Measurements from ENCODE around the gene GNG2. TPM values are rescaled to one million over a fixed set of nuclear protein-coding genes. Genes with fewer than 3 reads are reported as not detected.

GNG2 gene
- total RNA-seq, 1 donor from 2014 or later = 245 TPM

DNA sequence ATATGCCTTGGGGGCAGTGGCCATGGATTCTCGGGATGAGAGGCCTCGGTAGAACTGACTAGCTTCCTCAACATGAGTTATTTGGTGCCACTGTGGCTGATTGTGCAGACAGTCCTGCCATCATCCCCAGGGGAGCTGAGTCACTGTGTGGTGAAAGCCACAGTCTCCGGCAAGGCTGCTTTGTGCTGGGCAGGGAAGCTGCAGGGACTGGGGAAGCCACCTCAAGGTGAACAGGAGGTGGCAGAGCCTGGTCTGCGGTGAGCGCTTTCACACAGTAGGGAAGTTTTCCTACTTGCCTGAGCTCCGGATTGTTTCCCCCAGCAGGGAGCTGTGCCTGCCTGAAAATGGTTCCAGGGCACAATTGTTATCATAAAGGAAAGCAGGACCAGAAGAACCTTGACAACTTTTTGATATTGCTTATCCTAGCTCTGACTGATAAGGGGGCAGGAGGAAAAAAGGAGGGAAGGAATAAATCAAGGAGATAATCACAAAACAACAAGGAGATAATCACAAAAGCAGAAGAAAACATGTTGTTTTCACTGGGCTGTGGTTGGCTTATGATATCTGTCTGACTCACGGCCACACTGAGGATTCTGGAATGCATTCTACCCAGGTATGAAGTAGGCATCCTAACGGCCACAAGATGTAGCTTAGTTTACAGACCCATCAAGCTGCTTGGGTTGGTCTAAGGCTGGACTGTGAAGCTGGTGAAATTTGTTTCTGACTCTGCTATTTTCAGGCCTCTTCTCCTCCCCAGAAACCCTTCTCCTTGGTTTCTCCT, 32.2 kb upstream of the GNG2 start:
- TF ChIP-seq, protein P1, sequence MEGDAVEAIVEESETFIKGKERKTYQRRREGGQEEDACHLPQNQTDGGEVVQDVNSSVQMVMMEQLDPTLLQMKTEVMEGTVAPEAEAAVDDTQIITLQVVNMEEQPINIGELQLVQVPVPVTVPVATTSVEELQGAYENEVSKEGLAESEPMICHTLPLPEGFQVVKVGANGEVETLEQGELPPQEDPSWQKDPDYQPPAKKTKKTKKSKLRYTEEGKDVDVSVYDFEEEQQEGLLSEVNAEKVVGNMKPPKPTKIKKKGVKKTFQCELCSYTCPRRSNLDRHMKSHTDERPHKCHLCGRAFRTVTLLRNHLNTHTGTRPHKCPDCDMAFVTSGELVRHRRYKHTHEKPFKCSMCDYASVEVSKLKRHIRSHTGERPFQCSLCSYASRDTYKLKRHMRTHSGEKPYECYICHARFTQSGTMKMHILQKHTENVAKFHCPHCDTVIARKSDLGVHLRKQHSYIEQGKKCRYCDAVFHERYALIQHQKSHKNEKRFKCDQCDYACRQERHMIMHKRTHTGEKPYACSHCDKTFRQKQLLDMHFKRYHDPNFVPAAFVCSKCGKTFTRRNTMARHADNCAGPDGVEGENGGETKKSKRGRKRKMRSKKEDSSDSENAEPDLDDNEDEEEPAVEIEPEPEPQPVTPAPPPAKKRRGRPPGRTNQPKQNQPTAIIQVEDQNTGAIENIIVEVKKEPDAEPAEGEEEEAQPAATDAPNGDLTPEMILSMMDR (IDR thresholded peaks at IDR 0.05; ENCODE audit: partially characterized antibody, unreplicated experiment) = no peak
- Mint-ChIP-seq H3K4me1 (ENCODE audit: low read depth, unreplicated experiment) (no peaks in the 10 kb centered on the region), H3K4me3 (ENCODE audit: unreplicated experiment) (no peak overlapping the region), H3K27ac (ENCODE audit: unreplicated experiment) (no peak overlapping the region), H3K9me3 (ENCODE audit: unreplicated experiment) (no peaks in the 10 kb centered on the region), H3K27me3 (ENCODE audit: unreplicated experiment) (no peaks in the 10 kb centered on the region), H3K36me3 (ENCODE audit: unreplicated experiment) (no peaks in the 10 kb centered on the region)
- peak; percentile 55 for DNase-seq

DNA sequence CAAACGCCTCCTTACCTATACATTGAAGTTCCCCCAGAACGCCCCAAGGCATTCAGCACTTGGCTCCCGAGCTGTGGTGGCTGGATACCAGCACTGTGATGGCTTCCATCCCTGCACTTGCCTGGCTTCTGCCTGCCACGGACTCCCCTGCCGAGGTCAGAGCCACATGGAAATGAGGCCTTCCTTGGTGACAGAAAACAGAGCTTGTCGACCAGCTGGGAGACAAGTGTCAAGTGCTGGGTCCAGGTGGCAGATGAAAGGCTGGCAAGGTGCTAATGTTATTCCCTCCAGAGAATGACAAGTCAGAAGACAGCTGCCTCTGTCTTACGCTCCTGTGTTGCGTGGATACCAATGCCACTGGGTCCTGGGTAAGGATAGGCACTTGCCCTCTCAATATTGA, 26.2 kb upstream of the GNG2 start:
- Mint-ChIP-seq H3K4me1 (ENCODE audit: low read depth, unreplicated experiment) (no peaks in the 10 kb centered on the region), H3K4me3 (ENCODE audit: unreplicated experiment) (no peak overlapping the region), H3K9me3 (ENCODE audit: unreplicated experiment) (no peaks in the 10 kb centered on the region), H3K27me3 (ENCODE audit: unreplicated experiment) (no peaks in the 10 kb centered on the region), H3K27ac (ENCODE audit: unreplicated experiment) (no peak overlapping the region), H3K36me3 (ENCODE audit: unreplicated experiment) (no peaks in the 10 kb centered on the region)
- TF ChIP-seq, protein P1 (IDR thresholded peaks at IDR 0.05; ENCODE audit: partially characterized antibody, unreplicated experiment) = no peak
- DNase-seq = peak; percentile 13

DNA sequence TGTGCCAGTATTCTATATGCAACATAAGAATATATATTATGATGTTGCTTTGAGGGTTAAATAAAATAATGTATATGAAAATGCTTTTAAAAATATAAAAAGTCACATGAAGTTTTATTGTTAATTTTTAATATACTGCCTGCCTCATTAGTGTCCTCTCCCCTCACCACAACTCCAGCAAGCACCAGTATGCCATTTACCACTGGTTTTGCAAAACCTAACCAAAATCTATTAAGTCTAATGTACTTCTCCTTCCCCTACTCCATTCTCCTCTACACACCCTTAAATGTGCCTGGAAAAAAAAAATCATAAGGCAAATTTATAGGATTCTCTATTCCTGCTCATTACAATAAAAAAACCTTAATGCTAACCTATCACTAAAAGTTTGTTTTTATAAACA, 24.0 kb upstream of the GNG2 start:
- H3K4me1 Mint-ChIP-seq (ENCODE audit: low read depth, unreplicated experiment) = no peaks in the 10 kb centered on the region
- no peak overlapping the region for H3K27ac Mint-ChIP-seq (ENCODE audit: unreplicated experiment)
- H3K4me3 Mint-ChIP-seq (ENCODE audit: unreplicated experiment) = no peak overlapping the region
- no peaks in the 10 kb centered on the region for H3K36me3 Mint-ChIP-seq (ENCODE audit: unreplicated experiment)
- TF ChIP-seq, protein P1 (IDR thresholded peaks at IDR 0.05; ENCODE audit: partially characterized antibody, unreplicated experiment) = no peak
- DNase-seq = no peak
- no peaks in the 10 kb centered on the region for H3K9me3 Mint-ChIP-seq (ENCODE audit: unreplicated experiment)
- peaks cover under 1% of the 10 kb centered on the region for H3K27me3 Mint-ChIP-seq (ENCODE audit: unreplicated experiment)

DNA sequence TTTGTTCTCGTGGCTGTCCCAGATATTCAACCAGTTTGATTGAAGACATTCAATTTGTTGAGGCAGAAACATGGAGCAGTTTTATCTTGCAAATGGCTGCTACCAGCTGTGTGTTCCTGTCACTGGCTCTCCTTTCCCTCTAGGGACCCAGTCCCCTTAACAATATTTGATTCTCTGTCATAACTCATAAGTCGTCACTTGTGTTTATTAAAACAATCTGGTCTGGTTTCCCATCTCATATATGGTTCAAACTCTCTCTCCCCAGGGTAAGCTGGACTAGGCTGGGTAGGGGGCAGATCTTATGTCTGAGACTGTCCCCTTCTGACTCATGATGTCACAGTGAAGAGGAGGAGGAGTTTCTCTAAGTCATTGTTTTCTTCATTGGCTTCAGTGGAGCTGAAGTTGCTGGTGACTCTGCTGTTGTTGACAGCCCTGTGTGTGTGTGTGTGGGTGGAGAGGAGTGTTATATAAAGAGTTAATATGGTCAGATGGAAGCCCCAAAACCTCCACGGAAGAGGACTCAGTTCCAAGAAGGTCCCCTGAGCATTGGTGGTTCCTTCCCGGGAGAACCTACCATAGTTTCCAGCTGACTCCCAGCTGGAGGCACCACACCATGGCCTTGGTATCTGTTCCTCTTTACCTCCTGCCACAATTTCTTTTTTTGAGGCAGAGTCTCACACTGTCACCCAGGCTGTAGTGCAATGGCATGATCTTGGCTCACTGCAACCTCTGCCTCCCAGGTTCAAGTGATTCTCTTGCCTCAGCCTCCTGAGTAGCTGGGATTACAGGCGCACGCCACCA, 16.1 kb upstream of the GNG2 start:
- no peak overlapping the region for H3K4me3 Mint-ChIP-seq (ENCODE audit: unreplicated experiment)
- H3K27ac Mint-ChIP-seq (ENCODE audit: unreplicated experiment) = no peak overlapping the region
- H3K4me1 Mint-ChIP-seq (ENCODE audit: low read depth, unreplicated experiment) = peaks cover 14% of the 10 kb centered on the region
- H3K27me3 Mint-ChIP-seq (ENCODE audit: unreplicated experiment) = peaks cover 8% of the 10 kb centered on the region
- TF ChIP-seq, protein P1 (IDR thresholded peaks at IDR 0.05; ENCODE audit: partially characterized antibody, unreplicated experiment) = no peak
- no peak for DNase-seq
- peaks cover 1% of the 10 kb centered on the region for H3K9me3 Mint-ChIP-seq (ENCODE audit: unreplicated experiment)
- H3K36me3 Mint-ChIP-seq (ENCODE audit: unreplicated experiment) = no peaks in the 10 kb centered on the region

DNA sequence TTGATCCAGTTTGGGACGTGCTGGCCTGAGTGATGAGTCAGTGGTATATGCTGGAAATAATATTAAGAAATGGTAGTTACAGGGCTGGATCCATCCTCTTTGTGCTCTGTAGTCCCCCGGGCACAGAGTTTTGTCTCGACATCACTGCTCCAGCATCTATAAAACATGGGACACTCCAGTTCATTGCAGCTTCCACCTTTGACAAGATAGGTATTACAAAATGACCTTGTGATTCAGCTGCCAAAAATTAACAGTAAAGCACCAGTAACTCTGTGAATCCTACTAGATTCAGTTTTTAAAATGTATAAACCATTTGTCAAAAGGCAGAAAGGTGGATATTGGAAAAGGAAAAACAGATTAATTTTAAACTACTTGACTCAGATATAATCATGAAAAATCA, 14.6 kb upstream of the GNG2 start:
- DNase-seq = no peak
- Mint-ChIP-seq H3K4me3 (ENCODE audit: unreplicated experiment) (peak overlapping the region; percentile 45), H3K27me3 (ENCODE audit: unreplicated experiment) (peaks cover 8% of the 10 kb centered on the region), H3K9me3 (ENCODE audit: unreplicated experiment) (peaks cover 1% of the 10 kb centered on the region), H3K4me1 (ENCODE audit: low read depth, unreplicated experiment) (peaks cover 14% of the 10 kb centered on the region), H3K36me3 (ENCODE audit: unreplicated experiment) (no peaks in the 10 kb centered on the region), H3K27ac (ENCODE audit: unreplicated experiment) (no peak overlapping the region)
- TF ChIP-seq, protein P1 (IDR thresholded peaks at IDR 0.05; ENCODE audit: partially characterized antibody, unreplicated experiment) = no peak

Data from glutamatergic neuron (in vitro differentiated cells).